Stimulated activated CD4-positive, alpha-beta T cell treated with anti-CD3 and anti-CD28 coated beads, Interleukin-1b, Interleukin-23, amount 100 ng/mL, for 4 hours (primary cell): Measurements from ENCODE around the gene LRRC3.
"Not testable (repeated sequence)": the region's sequence is repeated elsewhere in the genome, so short reads cannot be mapped to it uniquely, and the experiment has no call there.

Source experiments
- DNase-seq, 2 donors: peaks; one replicate each; pipeline ENCODE4 v3.0.0-alpha.2; 2020; ENCODE audit warnings: low read depth in 2 of 2

Gene LRRC3, protein sequence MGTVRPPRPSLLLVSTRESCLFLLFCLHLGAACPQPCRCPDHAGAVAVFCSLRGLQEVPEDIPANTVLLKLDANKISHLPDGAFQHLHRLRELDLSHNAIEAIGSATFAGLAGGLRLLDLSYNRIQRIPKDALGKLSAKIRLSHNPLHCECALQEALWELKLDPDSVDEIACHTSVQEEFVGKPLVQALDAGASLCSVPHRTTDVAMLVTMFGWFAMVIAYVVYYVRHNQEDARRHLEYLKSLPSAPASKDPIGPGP

DNA sequence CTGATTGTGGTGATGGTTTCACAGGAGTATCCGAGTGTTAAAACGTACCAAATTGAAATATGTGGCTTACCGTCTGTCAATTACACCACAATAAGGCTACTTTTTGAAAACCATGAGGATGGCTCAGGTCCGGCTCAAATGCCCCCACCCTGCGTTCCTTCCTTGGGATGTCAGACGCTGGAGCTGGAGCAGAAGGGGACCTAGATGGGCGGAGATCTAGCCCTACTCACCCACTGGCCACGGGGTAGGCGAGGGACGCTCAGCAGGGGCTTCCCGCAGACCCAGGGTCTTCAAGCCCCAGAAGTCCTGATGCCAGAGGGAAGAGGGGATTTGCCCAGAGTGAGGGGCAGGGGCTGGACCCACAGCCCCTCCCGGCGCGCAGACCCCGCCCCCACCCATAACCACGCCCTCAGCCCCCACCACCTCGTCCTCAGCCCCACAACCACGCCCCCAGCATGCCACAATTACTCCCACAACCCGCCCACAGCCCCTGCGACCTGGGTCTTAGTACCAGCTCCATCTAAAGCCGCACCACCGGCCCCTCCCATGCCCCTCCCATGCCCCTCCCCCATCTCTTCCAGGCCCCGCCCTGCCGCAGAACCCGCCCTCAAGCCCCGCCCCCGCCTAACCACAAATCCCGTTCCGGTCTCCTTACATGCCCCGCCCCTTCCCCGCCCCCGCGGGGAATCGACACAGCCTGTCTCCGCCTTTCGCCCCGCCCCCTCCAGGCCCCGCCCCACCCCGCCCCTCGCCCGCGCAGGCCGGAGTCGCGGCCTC is at the start of gene LRRC3:
Gene LRRC3 (plus strand): TSS at position 764 of the 777 bp plus-strand sequence. CDS start 1,135 bp downstream, outside the sequence.
- DNase-seq: peak; percentile 75 to 83

DNA sequence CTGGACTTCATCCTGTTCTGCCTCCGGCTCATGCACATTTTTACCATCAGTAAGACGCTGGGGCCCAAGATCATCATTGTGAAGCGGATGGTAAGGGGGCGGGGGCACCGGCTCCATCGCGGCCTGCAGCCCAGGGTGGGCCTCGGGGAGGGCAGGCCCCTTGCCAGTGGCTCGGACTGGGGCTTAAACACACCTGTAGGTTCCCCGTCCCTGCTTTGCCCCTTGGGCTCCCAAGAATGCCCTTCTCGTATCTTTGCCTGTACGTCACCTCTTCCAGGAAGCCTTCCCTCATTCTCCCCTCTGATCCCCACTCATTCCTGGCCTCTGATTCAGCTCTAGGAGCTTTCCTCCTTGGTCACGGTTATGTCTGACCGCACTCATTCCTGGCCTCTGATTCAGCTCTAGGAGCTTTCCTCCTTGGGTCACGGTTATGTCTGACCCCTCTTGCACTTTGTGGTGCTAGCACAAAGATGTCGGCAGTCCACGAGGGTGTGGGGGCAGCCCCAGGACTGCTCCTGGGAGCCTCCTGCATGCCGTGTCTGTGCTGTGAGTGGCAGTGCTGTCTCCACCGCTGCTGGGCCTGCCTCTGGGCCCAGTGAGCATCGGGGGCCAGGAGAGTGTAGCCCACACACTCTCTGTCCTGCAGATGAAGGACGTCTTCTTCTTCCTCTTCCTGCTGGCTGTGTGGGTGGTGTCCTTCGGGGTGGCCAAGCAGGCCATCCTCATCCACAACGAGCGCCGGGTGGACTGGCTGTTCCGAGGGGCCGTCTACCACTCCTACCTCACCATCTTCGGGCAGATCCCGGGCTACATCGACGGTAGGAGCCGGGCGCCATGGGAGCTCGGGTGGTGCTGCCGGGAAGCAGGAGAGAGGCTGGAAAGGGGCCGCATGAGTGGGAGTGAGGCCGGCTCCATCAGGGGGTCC is 49.1 kb upstream of the LRRC3 start:
- no peak for DNase-seq

DNA sequence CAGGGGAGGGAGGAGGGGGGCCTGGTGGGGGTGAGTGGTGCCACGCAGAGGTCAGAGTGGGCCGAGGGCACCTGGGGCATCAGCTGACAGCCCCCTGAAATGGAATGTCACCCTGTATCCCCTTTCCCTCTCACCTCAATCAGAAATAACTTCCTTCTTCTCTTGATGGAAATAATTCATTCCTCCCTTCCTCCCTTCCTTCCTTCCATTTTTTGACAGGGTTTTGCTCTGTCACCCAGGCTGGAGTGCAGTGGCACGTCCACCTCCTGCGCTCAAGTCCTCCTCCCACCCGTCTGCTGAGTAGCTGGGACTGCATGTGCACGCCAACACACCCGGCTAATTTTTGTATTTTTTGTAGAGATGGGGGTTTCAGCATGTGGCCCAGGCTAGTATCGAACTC is 48.4 kb upstream of the LRRC3 start:
- no peak for DNase-seq

DNA sequence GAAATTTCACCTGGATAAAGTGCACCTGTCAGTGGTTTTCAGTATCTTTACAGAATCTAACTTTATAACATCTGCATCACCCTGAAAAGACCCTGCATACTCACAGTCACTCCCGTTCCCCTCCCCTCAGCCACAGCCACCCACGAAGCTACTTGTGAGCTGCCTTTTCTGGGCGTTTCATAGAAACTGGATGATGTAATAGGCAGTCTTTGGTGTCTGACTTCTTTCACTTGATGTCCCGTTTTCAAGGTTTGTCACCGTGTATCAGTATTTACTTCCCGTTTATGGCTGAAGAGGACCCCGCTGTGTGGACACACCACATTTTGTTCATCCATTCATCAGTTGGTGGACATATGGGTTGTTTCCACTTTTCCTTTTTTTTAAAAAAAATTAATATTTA is 47.8 kb upstream of the LRRC3 start:
- DNase-seq: peak in 1 of 2 donors; percentile 22

DNA sequence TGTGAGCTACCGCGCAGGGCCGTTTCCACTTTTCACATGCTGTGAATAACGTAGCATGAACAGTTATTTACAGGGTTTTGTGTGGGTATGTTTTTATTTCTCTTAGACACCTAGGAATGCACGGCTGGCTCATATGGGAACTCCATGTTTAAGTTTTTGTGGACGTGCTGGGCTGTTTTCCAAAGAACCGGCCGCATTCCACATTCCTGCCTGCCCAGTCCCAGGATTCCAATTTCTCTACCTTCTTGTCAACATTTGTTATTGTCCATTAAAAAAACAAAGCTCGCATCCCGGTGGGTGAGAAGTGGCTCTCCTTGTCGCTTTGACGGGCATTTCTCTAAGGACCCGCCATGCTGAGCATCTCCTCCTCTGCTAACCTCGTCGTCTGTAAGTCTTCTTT is 47.1 kb upstream of the LRRC3 start:
- no peak for DNase-seq

DNA sequence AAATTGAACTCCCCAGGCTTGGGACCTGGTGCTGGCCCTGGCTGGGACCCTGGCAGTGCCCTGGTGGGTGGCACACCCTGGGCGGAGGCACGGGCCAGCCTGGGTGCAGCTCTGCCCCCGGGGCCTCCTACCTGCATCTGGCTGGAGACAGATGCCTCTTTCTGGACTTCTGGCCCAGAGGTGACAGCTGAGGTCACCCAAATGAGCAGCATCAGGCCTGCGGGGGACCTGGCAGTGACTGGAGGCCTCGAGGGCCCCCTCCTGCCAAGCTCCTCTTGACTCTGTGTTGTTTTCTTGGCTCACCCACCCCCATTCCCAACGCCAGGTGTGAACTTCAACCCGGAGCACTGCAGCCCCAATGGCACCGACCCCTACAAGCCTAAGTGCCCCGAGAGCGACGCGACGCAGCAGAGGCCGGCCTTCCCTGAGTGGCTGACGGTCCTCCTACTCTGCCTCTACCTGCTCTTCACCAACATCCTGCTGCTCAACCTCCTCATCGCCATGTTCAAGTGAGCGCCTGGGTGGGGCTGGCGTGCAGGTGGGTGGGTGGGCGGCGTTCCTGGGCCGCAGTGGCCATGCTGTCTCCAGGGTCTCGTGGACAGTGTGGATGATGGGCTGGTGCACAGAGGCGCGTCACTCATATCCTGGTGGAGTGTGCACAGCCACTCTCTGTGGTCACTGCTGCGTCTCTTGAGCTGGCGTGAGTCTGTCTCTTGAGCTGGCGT is 41.6 kb upstream of the LRRC3 start:
- DNase-seq: no peak

DNA sequence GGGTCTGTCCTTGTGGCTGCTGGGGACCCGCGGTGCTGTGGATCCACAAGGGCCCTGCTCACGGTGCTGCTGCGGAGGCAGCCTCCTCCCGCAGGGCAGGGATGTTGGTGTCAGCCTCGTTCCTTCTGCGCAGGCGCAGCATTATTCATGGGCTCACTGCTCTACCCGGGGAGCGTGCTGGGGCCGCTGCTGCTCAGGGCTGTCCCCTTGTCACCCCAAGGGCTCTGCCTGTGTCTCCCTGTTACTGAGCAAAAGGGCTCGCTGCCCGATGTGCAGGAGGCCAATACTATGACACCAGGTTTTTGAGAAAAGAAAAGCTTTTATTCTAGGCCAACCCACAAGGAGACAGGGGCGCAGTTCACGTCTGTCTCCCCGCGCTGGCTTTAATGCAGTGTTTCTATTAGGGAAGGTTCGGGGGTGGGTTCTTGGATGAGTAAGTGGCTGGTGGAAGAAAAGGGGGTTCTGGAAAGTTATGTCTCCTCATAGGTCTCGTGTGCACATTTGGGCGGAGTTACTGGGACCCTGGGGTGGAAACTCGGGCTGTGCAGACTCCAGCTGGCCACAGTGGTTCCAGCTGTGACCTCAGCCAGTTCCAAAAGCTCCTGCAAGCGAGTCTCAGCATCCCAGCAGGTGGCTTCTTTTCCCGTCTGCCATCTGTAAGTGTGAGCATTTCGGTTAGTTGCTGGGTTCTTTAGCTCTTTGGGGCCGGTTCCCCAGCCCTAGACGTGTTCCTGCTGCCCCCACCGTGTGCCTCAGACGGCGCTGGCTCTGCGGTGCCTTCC is 40.8 kb upstream of the LRRC3 start:
- DNase-seq: no peak

DNA sequence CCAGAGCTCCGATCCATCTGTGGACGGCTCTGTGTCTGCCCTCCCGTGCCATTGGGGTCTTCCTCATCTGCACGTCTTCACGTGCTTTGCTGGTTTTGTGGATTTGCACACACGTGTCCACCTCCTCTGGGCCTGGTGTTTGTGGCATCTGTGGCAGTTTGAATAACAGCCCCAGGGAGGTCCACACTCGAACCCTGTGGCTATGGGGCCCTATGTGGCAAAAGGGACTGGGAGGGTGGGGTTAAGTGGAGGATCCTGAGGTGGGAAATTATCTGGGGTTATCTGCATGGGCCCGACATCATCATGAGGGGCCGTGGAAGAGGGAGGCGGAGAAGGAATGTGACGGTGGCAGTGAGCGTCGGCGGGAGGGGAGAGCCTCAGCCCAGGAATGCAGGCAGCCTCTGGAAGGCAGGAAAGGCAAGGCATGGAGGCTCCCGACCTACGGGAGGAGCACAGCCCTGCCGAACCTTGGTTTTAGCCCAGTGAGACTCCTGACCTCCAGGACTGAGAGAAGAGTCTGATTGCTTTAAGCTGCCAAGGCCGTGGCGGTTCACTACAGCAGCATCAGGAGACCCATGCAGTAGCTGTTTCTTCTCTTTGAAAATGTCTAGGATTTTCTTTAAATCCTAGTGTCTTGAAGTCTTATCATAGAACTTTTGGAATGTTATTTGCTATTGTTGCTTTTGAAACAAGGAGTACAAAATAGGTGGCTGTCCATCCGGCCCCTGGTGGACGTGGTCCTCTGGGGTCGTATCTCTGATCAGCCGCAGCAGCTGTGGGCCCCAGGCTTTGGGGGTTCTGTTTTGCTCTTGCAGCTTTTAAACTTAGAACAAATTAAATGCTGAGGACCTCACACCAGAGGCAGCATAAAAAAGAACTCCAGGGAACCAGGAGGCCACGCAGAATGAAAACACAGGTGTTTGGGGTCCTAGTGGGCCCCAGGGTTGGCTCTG is 40.0 kb upstream of the LRRC3 start:
- DNase-seq: no peak

DNA sequence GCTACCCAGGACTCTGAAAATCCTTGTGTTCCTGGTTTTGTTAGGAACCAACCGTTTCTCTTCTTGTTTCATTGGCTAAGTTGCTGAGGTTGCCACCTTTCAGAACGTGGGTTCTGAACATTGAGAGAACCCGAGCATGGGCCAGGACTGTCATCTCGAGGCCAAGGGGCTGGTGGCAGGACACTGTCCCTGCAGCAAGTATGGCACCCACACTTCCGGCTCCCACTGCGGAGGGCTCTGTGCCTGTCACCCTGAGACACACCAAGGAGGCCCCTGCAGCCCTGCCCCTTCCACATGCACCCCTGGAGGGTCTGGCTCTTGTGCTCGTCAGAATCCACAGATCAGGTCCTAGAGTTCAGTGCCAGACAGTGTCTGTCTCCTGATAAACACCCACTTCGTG is 39.1 kb upstream of the LRRC3 start:
- no peak for DNase-seq

DNA sequence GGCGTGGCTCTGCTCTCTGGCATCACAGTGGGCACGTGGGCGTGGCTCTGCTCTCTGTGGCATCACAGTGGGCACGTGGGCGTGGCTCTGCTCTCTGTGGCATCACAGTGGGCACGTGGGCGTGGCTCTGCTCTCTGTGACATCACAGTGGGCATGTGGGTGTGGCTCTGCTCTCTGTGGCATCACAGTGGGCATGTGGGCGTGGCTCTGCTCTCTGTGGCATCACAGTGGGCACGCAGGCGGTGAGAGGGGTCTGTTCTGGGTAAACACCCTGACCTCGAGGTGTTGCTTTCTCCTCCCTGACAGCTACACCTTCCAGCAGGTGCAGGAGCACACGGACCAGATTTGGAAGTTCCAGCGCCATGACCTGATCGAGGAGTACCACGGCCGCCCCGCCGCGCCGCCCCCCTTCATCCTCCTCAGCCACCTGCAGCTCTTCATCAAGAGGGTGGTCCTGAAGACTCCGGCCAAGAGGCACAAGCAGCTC is 37.6 kb upstream of the LRRC3 start:
- DNase-seq: not testable (repeated sequence)

DNA sequence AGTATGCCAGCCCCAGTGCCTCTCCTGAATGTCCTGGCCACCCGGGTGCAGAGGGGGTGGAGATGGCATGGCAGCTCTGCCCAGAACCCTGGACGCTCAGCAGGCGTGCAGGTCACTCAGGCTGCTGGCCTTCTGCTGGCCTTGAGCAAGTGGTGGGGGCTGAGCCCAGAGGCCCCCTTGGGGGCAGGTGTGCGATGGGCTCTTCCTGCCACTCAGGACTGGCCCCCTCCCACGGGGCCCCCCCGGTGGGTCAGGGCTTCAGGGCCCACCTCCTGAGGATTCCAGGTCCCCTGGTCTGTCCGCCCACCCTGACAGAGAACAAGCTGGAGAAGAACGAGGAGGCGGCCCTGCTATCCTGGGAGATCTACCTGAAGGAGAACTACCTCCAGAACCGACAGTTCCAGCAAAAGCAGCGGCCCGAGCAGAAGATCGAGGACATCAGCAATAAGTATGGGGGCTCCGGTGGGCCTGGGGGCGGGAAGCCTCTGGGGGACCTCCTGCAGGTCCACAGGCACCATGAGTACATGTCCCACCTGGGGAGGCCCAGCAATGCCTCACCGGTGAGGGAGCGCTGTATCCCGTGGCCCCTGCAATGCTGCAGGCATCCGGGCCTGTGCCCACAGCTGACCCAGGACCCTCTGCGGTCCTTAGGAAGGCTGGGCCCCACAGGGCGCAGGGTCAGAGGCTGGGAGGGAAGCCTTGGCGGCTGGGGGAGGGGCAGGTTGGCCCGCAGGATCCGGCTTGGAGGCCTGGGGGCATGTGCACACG is 37.0 kb upstream of the LRRC3 start:
- DNase-seq: no peak

DNA sequence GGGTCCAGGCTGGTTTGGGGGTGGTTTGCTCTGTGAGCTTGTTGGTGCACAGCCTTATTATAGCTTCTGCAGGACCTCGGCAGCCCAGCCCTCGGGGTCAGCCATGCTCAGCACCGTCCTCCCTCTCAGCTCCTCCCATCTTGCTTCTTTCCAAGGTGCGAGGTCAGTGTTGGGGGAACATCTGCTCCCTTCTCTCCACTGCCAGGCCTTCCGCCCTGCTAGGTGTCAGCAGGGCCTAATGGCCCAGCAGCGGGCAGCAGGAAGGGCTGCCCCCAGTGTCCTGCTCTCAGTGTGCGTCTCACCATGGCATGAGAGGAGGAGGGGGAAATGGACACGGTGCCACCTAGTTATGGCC is 36.5 kb upstream of the LRRC3 start:
- DNase-seq: no peak

DNA sequence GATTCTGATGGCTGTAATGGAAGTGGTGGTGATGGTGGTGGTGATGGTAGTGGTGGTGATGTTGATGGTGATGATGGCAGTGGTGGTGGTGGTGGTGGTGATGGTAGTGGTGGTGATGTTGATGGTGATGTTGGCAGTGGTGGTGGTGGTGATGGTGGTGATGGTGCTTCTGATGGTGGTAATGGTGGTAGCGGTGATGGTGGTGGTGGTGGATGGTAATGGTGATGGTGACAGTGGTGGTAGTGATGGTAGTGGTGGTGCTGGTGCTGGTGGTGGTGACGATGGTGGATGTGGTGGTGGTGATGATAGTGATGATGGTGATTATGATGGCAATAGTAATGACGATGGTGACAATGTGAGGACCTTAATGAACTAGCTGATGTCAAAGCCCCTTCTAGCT is 35.6 kb upstream of the LRRC3 start:
- no peak for DNase-seq

DNA sequence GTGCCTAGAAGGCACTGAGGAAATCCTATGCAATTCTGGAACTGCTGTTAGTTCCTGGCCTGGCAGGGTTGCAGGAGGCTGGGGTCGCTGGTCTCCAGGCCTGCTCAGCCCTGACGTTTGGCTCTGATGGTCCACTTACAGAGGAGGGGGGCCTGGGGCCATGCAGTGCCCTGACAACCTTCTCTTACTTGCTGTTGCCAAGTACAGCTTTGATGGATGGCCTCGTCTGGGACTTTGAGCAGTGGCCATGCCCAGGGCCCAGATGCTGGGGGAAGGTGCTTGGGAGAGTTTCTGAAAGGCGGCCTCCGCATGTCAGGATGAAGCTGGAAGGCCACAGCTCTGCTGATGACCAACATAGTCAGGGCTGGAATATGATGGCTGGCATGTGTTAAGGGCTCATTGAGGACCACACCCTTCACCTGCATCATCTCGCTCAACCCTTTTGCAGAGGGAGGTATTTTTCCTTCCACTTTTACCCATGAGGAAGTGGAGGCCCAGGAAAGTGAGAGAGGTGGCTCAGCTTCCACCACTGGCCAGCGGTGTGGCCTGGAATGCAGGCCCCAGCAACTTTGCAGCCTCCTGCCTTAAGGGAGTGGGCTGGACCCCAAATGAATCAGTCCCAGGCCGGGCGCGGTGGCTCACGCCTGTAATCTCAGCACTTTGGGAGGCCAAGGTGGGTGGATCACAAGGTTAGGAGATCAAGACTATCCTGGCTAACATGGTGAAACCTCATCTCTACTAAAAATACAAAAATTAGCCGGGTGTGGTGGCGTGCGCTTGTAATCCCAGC is 34.7 kb upstream of the LRRC3 start:
- DNase-seq: no peak

DNA sequence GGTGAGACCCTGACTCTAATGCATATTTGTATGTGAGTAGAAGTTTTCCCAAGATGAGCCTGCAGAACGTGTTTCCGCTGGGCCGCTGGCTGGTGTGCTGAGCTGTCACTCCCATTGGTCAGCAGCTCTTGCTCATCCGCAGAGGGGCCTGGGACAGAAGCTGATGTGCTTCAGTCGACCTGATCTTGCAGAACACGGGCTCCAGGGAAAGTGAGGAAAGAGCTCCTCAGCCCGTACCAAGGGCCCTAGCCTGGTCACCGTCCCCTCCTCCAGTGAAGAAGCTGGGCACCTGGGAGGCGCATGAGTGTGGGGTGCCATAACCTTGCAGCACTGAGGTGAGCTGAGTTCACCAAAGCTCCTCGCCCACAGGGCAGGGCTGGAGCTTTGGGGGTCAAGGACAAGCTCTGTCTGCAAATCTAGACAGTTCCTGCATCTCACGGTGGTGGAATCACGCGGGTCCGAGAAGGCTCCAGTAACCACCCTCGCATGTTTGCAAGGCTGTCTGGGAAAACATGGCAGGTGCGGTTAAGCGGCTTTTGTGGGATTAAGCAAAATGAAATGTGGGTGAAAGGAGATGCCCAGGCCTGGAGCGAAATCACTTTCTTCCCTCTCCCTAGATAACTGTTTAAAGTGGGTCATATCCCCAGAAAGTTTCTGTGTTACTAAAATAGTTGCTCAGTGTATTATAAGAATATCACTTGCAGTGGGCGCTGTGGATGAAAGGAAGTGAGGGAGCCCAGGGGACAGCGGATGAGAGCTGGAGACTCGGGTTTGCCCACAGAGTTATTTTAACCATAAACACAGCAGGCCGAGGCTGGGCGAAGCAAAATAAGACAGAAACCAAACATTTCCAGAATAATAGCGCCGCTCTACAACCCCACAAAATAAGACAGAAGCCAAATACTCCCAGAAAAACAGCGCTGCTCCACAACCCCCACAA is 33.1 kb upstream of the LRRC3 start:
- no peak for DNase-seq

DNA sequence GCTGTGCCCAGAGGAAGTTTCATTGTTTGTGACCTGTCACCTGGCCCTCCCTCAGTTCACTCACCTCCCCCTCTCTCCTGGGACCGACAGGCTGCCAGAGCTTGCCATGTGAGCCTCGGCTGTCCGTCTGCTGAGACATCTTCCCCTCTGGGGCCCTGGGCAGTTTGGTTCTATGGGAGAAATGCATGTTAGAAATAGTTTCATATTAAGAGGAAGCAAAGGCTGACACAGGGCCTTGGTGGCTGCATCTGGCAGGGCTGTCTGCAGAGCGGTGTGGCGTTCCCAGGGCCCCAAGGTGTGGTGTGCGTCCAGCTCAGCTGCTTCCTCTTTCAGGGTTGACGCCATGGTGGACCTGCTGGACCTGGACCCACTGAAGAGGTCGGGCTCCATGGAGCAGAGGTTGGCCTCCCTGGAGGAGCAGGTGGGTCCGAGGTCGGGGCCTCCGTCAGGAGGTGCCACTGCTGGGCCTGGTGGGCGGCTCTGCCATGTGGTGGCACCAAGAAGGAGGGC is 31.9 kb upstream of the LRRC3 start:
- no peak for DNase-seq
